Epidermal melanocyte (primary cell): ENCODE results near the gene EPB41L4B.
"Not testable (repeated sequence)": the region's sequence is repeated elsewhere in the genome, so short reads cannot be mapped to it uniquely, and the experiment has no call there.

ENCODE experiments used
- DNase-seq: peaks from one replicate; pipeline ENCODE4 v3.0.0; 2011; ENCODE audit warnings: low spot score; ENCODE audit not compliant: insufficient read length

Gene EPB41L4B

DNA sequence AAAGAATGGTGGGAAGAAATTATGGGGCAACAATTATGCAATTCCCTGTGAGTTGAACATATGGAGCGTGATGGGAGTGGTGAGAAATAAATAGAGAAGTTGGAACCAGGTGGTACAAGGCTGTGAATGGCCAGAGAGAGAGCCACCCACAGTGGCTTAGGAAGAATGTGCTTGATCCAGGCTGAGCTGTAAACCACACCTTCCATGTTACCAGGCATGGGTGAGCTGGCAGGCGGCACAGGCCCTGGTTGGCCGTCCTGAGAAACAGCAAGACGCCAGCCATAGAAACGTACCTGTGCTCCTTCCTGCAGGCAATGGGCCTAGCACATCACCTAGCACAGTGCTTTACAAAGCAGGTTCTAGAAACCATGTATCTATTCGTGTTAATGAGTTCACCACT is 74.3 kb downstream of the EPB41L4B start:
- DNase-seq, result no peak

DNA sequence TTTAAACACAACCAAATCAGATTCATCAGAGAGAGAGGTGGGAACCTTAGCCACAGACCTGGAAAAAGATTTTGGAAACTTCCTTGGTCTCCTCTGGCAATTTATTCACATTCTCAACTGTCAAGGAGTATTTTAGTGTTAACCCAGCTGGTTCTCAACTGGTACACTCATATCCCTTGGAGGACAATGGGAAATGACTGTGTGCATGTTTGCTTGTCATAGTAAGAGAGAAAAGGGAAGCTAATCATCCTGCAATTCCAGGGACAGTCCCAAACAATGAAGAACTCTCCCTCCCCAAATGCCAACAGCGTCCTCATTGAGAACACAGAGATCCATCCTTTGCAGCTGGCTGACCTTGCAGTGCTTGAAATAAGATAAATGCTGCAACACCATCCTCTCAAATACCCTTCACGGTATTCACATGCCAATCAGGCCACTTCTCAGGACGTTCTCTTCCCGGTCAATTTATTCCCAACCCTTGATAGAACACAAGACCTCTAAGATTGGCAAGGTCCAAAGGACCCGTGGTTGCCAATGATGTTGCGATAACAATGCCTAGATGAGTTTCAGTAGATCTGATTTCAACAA is 75.5 kb downstream of the EPB41L4B start:
- DNase-seq, result no peak

DNA sequence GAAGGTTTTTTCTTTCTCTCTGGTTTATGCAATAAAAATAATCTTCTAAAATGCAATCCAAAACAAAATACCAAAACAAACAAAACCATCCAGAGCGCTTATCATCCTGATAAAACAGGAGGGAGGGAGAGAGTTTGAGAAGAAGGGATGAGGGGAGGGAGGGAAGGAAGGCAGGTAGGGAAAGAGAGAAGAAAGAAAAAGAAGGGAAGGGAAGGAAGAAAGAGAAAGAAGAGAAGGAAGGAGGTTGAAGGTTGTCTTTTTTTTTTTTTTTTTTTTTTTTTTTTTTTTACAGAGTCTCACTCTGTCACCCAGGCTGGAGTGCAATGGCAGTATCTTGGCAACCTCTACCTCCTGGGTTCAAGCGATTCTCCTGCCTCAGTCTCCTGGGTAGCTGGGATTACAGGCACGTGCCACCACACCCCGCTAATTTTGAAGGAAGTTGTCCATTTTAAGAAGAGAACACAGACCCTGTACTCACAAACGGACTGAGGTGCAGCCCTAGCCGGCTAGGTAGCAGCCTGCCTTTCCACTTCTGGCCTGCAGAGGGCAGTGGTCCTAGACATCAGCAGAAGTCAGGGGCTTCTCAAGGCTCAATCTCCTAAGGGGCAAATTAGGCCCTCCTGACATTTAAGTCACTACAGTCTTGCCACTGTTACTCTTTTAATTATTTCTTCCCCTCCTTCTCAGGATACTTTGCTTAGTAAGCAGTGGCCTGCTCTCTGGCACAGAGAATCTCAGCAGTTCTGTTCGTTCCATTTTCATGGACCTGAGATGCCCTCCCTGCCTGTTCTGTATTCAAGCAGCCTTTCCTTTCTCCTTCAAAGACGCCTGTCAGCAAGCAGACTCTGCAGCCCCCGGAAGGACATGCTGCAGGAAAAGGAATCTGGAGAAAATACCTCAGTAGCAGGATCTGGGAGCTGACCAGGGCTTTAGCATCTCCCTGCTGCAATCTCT is 76.4 kb downstream of the EPB41L4B start:
- DNase-seq, result peak; percentile 46

DNA sequence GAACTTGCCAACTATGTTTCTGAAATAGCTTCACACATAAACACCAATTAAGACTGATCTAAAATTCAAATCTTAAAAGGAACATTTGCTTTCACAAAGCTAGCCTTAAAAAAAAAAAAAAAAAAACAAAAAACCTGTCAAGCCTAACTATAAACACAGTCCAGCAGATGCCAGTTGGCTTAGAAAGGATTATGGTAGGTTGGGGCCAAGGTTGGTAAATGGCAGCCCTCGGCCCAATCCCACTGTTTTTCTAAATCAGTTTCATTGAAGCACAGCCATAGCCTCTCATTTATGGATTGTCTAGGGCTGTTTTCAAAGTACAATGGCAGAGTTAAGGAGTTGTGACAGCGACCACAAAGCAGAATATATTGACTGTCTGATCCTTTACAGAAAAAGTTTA is 78.1 kb downstream of the EPB41L4B start:
- DNase-seq, result no peak

DNA sequence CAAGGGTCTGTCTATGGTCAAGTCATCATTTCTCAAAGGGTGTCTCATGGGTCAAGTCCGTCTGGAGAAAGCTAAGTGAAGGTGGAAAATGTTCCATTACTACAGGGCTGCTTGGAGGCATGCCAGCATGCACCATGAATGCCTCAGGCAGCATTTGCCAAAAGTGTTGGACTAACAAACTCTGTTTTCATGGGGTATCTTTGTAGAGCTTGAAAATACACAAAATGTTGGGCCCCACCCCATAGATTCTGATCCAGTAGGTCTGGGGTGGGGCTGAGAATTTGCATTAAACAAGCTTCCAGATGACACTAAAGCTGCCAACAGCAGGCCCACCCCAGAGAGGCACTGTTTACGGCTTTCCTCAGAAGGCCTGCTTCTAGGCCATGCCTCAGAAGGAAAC is 78.8 kb downstream of the EPB41L4B start:
- DNase-seq, result no peak

DNA sequence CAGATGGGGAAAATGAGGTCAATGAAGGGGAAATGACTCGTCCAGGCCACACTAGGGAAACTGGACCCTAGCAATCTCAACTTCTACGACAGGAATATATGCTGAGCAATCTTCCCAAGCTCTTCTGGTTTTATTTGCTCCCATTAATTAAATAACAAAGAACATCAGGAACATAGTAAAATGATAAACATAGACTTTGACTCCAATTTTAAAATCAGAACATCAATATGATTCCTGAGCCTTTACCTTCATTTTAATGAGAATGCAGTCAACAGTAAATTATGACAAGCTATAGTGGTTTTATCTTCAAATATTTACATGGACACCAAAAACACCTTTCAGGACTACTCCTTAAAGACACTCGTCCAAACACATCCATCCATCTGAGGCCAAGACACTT is 79.7 kb downstream of the EPB41L4B start:
- no peak for DNase-seq

DNA sequence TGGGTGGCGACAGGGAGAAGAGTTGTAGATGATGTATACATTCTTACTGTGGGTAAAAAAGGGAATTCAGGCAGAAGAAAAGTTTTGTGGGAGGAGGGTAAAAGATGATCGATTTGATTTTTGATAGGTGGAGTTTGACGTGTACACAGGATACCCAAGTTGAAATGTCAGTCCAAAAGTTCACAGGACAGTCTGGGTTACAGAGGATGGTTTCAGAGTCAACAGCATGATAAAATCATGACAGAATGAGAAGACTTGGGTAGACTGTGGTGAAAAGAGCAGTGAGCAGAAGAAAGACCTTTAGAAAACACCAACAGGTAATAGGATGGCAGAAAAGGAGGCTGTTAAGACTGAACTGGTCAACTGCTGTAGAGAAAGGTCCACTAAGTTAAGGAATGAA is 81.6 kb downstream of the EPB41L4B start:
- DNase-seq, result no peak

DNA sequence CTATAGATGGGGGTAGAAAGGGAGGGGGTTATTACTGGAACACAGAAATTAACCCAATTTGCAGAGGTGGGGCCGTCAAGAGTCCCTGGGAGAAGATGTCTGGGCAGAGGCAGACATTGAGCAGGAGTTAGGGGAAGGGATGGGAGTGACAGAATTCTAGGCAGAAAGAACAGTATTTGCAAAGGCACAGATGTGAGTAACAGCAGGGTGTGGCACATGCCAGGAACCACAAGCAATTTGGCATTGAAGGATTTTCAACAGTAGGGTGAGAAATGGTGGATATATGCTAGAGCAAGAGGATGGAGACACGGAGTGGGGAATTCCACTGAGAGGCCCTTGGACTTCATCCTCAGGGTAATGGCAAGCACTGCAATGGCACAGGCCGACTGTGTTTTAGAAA is 82.2 kb downstream of the EPB41L4B start:
- DNase-seq, result no peak

DNA sequence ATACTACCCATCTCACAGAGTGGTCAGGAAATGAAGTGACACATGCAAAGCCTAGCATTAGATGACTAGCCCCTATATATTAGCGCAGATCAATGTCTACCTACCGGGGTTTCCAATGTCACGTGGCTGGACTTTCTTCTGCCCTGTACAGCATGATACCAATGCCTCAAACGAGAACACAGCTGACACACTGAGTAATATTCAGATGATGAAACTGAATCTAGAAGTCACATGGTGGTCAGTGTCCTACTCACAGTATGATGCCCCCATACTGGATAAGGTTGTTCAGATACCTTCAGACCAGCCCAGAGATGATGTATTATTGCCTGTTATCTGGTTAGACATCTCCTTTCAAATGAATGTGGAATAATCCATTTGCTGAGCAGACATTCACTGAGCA is 82.7 kb downstream of the EPB41L4B start:
- no peak for DNase-seq

DNA sequence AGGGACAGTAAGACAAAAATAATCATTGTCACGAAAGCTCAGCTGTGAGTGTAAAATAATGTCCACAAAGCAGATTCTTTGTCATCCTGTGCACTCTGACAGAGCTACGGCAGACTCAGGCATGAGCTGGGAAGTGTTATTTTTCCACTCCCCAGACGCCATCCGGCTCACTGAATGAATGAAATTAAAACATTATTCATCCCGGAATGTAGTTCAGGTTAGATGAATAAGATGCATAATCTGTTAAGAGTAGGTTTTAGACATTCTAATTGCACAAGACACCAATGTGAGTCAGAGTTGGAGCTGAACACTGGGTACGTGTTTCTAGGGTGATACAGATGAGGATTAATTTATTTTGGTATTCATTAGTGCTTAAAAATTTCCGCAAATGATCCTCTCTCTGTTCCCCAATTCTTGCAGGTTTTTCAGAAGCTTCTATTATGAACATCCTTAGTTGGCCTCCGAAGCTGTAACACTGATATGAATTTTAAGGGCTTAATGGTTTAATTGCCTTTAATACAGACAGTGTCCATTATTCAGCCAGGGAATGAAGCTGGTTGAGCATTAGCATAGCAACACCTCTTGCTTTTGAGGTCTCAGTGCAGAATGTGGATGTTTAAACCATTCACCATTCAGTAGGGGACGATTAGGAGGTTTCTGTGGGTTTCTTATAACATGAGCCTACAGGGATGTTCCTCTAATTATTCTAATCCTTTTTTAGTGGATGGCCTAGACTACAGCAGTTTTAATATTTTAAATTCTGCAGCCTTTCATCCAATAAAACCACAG is 88.2 kb downstream of the EPB41L4B start:
- no peak for DNase-seq

DNA sequence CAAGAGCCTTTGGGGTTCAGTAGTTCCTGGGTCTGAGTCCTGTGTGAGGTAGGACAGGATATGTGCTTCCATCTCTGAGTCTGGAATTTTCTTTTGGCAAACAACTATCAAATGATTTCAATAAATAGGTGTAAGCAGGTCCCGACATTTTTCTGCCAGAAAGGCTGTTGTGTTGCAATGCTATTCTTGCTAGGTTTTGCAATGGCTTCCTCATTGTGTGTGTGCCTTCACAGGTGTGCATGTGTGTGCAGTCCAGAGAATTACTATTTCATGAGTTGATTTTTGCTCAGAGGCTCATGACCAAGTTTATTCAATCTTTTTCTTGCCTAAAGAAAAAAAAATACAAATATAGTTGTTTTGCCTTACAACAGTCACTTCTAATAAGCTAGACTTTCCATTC is 89.3 kb downstream of the EPB41L4B start:
- DNase-seq, result no peak

DNA sequence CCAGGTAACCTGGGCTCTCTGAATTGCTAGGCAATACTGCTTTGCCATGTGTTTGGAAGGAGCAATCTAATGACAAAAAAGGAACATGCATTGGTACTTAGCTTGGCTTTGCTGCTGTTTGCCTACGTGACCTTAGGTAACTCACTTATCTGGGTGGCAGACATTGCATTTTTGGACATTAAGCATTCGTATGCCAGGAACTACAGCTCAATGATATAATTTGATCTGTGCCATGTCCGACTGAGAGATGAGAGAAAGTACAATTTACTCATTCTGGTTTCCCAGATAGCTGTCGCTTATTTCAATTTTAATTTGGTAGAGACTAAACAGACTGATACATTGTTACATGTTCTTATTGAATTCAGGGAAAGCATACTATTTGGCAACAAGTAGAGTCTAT is 90.6 kb downstream of the EPB41L4B start:
- DNase-seq, result no peak

DNA sequence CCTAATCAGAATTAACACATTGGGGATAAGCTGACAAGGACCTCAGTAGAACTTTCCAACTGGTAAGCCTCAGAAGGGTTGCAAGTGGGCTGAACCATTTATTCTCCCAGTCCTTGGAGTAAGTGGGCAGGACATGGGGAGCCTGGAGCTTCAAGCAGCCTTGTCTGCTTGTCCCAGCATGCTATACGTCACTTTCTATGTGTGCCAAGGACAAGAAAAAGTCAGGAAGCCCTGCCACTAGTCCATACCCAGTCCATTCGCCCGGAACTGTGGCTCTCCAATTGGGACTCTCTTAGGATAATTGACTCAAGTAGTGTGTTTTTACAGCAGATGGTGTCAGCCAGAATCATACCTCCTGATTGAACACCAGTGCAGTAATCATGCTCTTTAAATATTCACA is 91.2 kb downstream of the EPB41L4B start:
- DNase-seq, result no peak

DNA sequence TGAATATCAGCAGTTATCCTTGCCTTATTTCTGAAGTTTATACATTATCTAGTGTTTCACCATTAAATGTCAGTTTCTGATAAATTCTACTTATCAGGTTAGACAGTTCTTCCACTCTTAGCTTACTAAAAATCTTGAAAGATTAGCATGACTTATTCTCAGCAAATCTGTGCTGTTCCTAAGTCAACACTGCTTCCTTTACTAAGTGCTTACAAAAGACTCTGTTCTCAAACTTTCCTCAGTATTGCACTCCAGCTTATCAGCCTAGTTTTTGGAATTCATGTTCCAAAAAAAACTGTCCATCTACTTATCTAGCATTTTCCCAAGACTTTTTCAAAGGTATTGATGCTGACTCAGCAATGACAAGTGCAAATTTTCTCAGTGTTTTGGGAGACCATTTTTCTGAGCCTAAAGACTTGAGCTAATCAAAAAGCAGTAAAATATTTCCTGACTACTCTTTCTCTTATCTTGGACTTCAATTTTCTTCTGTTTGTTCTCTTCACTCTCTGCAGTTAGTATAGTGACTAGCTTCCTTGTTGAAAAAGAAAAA is 92.7 kb downstream of the EPB41L4B start:
- no peak for DNase-seq

DNA sequence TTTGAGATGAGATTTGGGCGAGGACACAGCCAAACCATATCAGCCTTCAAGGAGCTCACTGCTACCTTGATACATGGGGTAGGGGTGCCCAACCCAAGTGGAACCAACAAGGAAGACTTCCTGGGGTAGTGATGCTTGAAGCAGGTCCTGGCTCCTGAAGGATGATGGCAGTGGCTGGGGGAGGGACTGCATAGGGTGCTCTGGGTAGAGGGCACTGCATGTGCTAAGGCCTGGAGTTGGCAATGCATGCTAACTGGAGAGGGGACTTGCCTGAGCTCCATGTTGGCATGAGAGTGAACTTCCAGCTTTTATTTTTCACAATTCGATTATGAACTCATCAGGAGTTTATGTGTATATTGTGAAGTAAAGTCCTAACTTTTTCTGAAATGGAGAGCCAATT is 95.2 kb downstream of the EPB41L4B start:
- no peak for DNase-seq

DNA sequence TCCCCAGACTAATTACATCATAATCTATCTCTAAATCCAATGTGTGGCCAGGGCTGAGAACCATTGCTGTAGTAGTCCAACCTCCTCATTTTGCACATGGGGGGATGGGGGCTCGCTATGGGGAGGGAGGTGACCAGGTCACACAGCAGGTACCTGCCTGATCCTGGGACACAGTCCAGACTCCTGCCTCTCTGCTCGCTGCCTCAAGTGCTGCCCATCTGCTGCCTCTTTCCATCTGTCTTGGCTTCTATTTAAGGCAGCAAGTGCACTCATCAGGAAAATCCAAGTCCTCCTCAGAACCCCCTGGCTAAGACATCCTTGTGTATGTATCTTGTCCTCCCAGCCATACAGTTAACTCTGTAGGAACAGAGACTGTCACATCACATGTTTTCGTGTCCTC is 96.1 kb downstream of the EPB41L4B start:
- no peak for DNase-seq

DNA sequence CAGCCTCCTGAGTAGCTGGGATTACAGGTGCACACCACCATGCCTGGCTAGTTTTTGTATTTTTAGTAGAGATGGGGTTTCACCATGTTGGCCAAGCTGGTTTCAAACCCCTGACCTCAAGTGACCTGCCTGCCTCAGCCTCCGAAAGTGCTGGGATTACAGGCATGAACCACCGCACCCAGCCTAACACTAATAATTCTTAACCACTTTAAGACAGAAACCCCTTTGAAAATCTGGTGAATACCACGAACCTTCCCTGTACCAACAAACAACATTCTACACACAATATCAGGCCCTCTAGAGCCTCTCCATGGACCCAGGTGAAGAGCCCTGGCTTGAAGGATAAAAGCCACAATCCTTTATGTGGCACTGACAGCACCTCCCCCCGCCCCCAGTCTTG is 102.6 kb downstream of the EPB41L4B start:
- not testable (repeated sequence) for DNase-seq

DNA sequence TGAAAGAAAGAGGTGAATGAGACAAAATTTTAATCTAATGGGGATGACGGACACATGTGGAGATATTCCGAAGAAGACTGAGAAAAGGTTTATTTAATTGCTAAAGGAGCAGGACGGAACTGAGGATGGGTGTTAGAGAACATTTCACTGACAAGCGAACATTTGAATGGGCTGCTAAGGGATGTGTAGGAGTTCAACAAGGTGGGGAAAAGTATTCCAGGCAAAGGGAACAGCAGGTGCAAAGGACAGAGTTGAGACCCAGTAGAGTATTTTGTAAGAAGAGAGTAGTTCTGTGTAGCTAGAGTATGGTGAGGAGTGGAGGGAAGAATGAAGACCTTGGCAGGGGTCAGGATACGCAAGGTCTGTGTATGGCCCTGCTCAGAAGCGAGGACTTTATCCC is 106.4 kb downstream of the EPB41L4B start:
- DNase-seq, result no peak

DNA sequence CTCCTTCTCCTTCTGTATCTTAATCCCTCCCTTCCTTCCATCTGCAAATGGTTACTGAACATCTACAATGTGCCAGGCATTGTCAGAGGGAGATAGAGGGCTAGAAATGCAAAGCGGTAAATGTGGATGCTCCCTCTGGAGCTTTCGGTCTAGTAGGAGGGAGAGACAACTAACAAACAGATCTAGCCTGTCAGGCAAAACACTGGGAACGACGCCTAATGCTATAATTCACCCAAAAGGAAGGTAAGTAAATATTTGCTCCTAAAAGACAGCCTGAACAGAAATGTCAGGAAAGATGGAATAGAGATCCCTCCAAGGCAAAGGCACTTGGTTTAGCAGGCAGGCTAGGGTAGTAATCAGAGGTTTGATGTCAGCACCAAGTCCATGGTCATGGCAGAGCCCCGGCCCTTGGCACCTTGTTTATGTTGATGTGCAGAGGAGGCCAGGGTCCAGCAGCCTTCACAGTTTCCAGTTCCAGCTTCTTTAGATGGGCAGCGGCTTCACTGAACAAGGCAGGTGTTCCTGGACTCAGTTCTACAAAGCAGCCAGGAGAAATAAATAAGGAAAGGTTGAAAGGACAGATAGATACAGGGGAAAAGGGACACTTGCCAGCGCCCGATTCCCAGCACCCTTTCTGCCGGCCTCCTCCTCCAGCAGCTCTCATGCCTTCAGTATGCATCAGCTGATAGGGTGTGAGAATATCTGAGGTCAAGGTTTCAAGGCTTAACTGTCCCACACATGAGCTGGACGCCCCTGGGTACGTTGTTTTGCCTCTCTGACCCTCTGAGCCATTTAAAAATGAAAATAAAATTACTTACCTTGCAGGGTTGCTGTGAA is 107.4 kb downstream of the EPB41L4B start:
- no peak for DNase-seq

DNA sequence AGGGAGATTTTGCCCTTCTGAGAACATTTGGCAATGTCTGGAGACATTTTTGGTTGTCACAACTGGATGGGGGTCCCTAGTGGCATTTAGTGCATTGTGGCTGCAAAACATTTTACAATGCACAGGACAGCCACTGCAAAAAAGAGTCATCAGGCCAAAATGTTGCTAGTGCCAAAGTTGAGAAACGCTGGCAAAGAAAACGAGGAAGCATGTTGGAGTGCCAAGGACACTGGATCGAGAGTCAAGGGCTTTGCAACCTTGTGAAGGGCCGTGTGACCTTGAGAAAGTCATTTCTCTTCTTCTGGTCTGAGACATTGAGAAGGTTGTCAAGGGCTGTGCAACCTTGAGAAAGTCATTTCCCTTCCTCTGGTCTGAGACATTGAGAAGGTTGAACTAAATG is 108.1 kb downstream of the EPB41L4B start:
- DNase-seq, result no peak

DNA sequence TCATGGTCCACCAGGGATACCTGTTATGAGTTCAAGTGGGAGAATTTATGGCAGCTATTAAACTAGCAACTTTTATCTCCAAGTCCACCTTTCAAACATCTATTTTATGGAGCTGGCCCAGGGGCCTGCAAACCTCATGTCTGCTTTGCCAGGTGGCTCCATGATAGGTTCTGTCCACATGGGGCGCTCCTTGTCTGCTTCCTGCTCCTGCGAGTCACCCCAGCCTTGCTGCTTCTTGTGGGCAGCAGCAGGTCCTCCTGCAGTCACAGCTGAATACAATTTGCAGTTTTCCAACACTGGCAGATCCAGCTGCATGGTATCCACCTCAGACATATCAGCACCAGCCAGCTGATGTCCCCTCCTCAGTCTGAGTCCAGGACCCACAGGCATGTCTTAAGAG is 114.2 kb downstream of the EPB41L4B start:
- DNase-seq, result no peak
